Fibroblast of skin of left biceps (primary cell): ENCODE data around the gene SURF2.
"Not testable (repeated sequence)": the region's sequence is repeated elsewhere in the genome, so short reads cannot be mapped to it uniquely, and the experiment has no call there.

Experiments
- DNase-seq, 2 experiments: peaks; one replicate each; pipeline ENCODE4 v3.0.0-alpha.2; 2013; ENCODE audit warnings: low read depth in 2 of 2

The SURF2 gene

DNA sequence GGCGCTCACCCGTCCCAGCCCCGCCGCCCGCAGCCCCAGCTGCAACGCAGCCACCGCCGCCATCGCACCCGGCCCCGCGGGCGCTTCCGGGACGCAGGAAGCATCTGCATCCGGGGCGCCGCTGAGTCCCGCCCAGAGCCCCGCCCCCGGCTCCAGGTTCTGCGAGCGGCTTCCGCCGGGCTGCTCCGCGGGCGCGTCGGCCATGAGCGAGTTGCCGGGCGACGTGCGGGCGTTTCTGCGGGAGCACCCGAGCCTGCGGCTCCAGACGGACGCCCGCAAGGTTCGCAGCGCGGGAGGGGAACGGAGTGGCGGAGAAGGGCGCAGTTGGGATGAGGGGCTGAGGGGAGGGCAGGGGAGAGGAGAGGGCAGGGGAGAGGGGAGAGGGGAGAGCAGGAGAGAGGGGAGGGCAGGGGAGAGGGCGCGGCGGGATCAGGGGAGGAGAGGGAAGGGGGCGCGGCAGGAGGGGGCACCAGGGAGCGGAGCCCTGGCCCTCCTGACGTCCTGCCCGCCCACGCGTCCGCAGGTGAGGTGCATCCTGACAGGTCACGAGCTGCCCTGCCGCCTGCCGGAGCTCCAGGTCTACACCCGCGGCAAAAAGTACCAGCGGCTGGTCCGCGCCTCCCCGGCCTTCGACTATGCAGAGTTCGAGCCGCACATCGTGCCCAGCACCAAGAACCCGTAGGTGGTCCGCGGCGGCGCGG is at the start of gene SURF2, which contains the start of gene SURF1:
SURF2 (plus strand) TSS at position 160 of the 701 bp plus-strand sequence; CDS start at position 203, 43 bp downstream.
SURF1 (minus strand) TSS at position 97 of the 701 bp plus-strand sequence; CDS start at position 63, 34 bp downstream.
- no peak for DNase-seq

DNA sequence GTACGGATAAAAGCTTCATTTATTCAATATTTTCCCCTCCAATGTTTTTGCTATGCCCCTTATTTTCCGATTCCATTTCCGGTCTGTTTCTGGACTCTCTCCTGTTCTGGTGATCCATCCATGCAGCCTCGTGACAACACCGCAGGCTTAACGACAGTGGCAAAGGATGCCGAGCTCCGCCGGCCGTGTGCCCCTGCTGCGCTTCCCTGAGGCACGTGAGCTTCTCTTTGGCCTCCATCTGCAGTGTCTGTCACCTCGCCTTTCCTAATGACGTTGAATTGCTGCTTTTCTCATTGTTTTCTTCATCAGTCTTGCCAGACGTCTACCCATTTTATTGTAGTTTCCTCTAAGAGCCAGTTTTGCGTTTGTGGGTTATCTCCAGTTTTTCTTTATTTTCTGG is 49.0 kb upstream of the SURF2 start:
- no peak for DNase-seq

DNA sequence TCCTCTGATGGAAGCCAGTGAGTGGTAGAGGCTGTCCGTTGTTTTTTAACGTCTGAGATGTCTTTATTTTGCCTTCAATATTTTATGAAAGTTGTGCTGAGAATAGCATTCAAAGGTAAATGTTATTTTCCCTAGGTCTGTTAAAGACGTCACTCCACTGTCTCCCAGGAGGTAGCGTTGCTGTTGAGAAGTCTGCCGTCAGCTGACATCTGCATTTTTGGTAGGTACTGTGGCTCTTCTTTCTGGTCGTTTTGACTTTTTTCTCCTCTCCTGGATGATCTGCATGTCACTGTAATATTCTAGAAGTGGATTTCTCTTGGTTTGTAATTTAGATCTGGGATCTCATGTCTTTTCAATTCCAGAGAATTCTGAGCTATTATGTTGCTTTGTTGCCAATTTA is 46.7 kb upstream of the SURF2 start:
- DNase-seq: no peak

DNA sequence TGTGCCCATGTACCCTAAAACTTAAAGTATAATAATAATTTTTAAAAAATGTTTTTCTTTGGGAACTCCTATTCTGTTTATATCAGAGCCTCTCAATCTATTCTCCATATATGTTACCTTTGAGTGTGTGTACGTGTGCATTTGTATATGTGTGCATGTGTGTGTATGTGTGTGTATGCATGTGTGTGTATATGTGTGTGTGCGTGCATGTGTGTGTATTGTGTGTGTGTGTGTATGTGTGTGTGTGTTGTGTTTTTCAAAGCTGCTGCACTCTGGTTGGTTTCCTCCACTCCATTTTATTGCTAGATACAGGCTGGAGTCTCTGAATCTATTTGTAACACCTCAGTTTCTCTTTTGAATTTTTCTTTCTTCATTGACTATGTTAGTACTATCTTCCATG is 40.4 kb upstream of the SURF2 start:
- DNase-seq: no peak

DNA sequence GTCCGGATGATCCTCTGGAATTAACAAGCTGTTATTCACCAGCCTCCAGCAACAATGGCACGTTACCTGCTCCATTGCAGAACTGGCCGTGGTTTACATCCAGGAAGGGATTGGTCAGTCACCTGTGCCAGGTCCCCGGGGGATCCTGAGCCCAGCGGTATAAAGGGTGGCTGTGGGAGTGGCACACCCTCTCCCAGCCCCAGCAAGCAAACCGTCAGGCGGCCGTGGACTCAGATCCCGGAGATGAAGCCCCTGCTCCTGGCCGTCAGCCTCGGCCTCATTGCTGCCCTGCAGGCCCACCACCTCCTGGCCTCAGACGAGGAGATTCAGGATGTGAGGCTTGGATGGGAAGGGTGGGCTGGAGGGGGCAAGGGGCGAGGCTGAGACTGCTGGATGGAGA is 38.8 kb upstream of the SURF2 start:
- not testable (repeated sequence) for DNase-seq

DNA sequence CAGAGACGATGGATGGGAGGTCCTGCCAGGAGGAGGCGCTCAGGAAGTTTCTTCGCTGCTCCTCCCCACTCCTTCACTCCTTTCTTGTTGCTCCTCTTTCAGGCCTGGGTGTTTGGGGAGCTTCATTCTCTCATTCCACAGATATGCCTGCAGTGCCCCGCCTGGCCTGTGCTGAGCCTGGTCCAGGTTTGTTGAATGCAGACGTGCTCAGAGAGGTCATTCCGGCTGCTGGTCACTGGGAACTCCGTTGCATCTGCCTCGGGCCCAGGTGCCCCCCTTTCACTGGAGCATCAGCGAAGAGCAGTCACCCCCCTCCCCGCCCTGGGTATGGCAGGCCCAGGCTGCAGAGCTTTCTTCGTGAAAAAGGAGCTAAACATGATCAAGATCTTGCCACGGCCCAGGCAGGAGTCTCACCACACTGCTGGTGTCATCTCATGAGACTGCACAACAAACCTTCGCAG is 35.9 kb upstream of the SURF2 start:
- DNase-seq: no peak

DNA sequence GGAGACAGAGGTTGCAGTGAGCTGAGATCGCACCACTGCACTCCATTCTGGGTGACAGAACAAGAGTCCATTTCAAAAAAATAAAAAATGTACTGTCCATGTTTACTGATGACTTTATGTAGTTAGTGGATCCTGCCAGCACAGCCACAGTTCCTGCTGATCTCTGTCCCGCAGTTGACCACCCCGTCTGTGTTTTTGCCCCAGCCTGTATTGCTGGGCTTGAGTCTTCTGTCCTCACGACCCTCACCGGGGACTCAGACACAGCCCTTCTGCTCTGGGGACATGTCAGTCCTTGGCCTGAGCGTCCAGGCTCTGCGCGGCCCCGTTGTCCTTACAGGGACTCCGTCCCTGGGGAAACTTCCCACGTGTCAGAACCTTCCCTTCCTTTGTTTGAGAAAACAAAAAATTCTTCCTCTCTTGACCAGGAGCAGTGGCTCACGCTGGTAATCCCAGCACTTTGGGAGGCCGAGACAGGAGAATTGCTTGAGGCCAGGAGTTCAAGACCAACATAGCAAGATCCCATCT is 34.9 kb upstream of the SURF2 start:
- DNase-seq: no peak

DNA sequence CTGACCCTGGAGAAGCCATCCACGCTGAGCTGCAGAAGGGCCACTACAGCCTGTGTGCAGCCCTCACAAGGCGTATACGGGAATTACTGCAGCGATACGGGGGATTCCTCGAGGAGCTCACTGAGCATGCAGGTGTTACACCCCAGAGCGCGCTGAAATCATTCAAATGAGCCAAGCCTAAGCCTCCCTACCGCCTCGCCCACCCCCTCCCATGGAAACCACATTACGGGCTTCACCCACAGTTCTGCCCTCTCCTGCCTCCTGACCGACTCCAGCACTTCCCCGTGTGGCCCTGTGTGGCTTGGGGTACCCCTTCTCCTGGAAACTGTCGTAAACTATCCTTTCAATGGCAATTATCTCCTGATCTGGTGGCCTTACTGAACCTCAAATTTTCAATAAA is 33.6 kb upstream of the SURF2 start:
- DNase-seq: no peak

DNA sequence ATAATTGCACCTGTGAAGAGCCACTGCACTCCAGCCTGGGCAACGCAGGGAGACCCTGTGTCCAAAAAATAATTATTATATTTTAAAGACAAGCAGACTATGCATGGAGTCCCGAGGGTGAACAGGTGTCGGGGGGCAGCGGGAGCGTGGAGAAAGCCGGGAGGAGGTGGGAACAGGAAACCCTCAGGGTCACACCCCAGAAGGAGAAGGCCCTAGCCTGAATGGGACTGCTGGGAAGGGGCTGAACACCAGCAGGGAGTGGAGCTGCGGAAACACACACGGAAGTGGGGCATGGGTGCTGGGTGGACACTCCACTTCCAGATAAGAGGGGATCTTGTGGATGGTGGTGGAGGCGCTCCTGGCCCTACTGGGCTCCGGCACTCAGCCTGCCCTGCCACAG is 33.1 kb upstream of the SURF2 start:
- DNase-seq: no peak

DNA sequence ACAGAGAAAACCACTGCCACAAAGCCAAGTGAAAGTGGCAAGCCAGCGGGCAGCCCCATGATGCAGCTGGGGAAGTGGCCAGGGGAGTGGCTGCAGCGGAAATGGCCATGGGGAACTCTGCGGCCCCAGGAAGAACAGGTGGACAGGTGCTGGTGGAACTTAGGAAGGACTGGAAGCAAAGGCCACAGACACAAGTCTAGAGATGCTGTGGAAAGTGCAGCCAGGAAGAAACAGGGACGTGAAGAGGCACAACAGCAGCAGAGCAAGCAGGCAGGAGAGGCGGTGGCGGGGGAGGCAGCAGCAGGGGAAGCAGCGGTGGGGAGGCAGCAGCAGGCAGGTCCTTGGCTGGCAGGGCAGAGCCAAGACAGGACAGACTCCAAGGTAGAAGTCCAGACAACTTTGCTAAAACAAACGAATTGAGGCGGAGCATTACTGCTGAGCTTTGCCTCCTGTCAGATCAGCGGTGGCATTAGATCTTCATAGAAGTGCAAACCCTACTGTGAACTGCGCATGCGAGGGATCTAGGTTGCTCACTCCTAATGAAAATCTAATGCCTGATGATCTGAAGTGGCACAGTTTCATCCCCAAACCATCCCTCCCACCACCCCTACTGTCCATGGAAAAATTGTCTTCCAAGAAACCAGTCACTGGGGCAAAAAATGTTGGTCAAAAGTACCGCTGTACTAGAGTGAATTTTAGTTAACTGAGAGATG is 32.2 kb upstream of the SURF2 start:
- DNase-seq: no peak

DNA sequence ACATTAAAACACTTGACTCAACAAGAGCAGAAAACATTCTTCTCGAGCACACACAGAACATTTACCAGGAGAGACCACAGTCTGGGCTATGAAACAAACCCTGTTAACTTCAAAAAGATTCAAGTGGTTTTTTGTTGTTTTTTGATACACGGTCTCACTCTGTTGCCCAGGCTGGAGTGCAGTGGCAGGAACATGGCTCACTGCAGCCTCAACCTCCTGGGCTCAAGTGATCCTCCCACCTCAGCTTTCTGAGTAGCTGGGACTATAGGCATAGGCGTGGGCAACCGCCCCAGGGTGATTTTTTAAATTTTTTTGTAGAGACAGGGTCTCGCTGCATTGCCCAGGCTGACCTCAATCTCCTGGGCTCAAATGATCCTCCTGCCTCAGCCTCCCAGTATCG is 29.3 kb upstream of the SURF2 start:
- DNase-seq: not testable (repeated sequence)

DNA sequence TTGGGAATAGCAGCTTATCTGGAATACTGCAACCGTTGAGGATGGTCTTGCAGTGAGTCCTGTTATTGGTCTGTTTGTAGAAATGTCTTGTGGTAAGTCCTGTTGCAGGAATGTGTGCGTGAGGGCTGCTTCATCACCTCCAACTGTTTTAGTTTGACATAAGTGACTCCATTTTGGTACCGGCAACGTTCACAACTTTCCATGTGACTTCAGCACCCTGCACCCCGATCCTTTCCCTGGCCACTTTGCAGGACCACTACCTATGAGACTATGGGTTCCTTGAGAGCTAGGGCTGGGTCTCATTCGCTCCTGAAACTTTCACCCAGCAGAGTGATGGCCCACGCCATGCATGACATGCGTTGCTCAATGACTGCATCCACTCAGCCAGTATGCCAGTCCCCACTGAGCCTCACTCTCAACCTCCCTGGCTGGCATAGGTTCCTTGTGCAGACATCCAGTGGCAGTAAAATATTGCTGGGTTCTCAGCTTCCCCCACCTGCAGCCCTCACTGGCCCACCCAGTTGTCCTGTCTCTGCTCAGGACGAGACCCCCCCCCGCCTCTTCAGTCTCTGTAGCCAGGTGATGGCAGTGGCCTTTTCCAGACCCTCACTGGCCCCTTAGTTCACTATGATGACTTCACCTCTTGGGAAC is 28.4 kb upstream of the SURF2 start:
- DNase-seq: no peak

DNA sequence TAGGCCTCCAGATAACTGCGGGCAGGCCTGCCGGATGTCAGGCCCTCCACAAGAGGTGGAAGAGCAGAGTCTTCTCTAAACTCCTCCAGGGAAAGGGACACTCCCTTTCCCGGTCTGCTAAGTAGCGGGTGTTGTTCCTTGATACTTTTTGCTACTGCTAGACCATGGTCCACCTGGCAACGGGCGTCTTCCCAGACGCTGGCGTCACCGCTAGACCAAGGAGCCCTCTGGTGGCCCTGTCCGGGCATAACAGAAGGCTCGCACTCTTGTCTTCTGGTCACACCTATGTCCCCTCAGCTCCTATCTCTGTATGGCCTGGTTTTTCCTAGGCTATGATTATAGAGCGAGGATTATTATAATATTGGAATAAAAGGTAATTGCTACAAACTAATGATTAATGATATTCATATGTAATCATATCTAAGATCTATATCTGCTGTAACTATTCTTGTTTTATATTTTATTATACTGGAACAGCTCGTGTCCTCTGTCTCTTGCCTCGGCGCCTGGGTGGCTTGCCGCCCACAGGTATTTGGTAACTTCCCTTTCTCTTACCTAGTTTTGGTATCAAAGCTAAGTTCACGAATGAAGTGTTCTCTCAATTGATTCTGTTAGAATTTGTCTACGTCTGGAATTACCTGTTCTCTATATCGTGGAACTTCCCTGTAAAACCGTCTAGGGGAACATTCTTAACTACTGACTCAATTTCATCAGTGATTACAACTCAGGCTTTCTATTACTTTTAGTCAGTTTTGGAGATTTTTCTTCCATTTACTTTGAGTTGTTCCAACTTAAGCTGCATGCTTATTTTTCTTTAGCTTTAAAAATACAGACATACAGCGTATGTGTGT is 26.8 kb upstream of the SURF2 start:
- not testable (repeated sequence) for DNase-seq

DNA sequence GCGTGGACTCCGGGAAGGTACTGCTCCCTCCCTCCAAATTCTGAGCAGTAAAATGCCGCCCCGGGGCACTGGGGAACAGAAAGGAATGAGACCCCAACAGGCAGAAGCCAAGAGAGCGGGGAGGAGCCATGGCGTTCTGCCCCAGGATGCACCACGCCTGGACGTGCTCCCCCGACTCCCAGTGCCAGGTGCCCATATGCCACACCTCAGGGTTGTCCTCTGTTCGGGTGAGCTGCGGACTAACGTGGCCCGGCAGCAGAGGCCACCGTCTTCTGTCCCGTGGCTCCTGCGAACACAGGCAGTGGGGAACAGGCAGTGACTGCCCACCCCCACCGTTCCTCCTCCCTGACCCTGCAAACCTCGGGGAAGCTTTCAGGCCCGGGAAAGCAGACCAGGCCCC is 25.1 kb upstream of the SURF2 start:
- no peak for DNase-seq

DNA sequence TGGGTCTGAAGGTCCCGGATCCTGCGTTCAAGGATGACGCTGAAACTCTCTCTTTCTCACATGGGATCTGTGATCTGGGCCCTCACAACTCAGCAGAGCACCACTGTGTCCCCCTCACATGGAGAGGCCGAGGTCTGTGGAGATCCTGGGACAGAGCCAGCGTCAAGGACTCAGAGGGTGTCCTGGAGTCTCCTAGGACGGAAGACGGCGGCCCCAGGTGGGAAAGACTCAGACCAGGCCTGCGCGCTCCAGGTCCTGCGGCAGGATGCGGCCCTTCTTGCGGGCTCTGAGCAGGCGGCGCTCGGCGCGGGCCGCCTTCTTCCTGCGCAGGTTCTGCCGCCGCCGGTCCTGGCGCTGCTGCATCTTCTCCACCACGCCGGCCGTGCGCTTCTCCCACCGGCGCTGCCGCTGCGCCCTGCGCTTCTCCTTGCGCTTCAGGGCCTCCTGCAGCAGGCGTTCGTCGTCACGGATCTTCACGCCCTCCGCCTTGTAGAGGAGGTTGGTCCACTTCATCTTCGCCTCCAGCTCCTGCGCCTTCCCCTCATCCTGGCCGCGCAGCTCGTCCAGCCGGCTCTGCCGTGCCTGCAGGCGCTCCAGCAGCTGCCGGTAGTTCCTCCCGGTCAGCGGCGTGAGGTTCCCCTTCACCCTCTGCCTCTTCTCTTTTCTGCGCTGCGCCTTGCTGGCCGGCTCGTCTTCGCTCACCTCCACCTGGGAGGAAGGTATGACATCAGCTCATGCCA is 24.5 kb upstream of the SURF2 start:
- no peak for DNase-seq

DNA sequence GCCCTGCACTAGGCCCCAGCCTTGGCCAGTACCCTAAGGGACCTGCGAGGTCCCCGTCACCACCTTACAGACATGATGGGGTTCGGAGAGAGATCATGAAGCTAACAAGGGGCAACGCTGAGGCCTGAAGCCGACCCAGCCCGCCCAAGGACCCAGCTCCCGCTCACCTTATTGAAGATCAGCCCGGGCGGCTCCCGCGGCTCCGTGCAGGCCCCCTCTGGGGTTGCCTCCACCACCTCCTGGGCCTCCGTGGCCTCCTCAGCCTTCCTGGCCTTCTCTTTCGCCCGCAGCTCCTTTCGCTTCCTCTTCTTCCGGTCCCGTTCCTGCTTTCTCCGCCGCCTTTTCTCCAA is 24.0 kb upstream of the SURF2 start:
- no peak for DNase-seq

DNA sequence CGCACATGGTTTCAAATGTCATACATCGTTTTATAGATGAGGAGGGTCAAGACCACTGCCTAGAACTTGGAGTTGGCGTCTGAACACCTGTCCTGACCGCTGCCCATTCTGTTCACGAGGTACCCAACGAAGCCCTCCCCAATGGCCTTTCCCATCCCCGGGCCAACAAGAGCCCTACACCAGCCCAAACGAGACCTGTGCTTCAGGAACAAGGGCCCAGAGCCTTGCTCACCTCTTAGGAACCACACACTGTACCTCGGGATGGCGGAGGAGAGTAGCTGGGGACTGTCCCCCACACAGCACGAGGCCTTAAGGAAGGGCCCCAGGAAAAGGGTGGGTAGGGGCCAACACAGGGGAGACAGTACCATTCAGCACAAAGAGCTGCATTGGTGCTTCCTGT is 23.3 kb upstream of the SURF2 start:
- DNase-seq: no peak

DNA sequence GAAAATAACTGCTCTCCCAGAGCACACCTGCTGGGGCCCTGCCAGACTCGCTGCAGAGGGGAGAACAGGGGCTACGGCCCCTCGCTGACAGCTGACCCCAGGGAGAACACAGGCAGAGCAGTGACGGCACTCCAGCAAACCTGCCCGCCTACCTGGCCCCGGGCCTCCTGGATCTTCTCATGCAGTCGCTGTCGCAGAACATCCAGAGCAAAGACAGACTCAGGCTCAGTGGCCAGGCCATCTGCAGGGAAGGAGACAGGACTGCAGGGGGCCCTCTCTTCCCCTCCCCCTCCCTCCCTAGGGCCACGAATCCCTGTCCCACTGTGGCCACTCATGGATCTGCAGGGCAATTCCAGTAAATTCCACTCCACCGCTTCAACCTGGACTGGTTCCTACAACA is 22.8 kb upstream of the SURF2 start:
- DNase-seq: no peak

DNA sequence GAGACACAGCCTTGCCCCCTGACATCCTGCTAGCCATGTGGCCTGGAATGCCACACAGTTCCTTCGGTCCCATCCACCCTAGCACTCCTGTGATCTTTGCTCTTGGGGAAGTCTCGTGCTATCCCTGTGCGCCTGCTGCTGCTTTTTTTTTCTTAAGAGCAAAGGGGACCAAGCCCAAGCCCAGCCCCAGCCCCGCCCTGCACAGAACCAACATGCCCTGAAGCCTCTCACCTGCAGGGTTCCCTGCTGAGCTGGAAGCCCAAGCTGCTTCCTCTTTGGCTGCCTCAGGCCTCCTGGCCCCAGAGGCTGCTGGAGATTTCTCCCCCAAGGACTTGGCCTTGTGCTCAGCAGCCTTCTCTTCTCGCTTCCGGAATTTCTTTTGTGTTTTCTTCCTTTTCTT is 22.2 kb upstream of the SURF2 start:
- DNase-seq: no peak

DNA sequence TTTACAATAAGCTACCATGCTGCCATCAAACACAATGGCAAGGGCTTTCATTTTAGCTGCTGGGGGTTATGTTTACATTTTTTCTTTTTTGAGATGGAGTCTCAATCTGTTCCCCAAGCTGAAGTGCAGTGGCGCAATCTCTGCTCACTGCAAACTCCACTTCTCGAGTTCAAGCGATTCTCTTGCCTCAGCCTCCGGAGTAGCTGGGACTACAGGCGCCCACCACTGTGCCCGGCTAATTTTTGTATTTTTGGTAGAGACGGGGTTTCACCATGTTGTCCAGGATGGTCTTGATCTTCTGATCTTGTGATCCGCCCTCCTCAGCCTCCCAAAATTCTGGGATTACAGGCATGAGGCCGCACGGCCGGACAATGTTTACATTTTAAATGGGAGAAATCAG is 21.5 kb upstream of the SURF2 start:
- not testable (repeated sequence) for DNase-seq
